GM18870 (cell line): ENCODE data around the gene TBC1D30.
"Not testable (repeated sequence)": the region's sequence is repeated elsewhere in the genome, so short reads cannot be mapped to it uniquely, and the experiment has no call there.

Source experiments
- ATAC-seq: cut with Tn5 transposase; IDR thresholded peaks from one replicate; pipeline ENCODE4 v1.9.1; 2021; ENCODE audit warnings: moderate library complexity; ENCODE audit not compliant: unreplicated experiment

Gene TBC1D30

DNA sequence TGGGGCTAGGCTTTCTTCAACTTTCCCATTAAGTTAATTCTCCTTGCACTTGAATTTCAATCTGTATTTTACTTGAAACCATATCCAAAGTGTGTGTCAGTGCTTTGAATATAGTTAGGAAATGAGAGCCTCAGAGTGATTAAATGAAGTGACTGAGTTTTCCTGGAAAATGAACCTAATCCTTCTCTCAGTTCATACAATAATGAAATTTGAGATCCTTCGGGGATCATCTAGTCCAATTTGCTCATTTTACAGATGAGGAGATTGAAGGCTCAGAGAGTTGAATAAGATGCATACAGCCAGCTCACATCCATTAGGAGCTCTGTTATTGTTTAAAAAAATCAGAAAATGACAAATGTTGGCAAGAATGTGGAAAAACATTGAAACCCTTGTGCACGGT, 18.3 kb upstream of the TBC1D30 start:
- ATAC-seq: no peak

- no peak for ATAC-seq
These were observed 17.6 kb upstream of the TBC1D30 start for GRCh38 chr12:64806593-64807460.

DNA sequence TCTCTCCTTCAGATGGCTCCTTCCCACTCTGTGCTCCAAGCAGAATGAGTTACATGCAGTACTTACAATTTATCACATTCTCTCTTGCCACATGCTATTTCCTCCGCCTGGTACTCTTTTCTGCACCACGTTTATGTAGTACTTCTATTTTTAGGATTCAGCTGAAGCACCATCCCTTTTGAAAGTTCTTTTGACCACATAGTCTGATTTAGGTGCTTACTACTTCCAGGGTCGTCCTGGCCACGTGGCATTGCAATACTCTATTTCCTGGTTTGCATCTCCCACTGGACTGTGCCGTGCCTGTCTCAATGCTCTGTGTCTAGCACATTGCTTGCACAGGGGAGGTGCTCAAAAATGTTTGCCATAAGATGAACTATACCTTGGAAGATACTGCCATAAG, 16.3 kb upstream of the TBC1D30 start:
- ATAC-seq: no peak

GRCh38 chr12:64810831-64811230, 13.6 kb upstream of the TBC1D30 start:
- ATAC-seq: no peak

- ATAC-seq: no peak
These were observed 10.7 kb upstream of the TBC1D30 start for GRCh38 chr12:64813723-64814122.

- no peak for ATAC-seq
These were observed 10.0 kb upstream of the TBC1D30 start for GRCh38 chr12:64814432-64814831.

- ATAC-seq: no peak
These were observed 4.5 kb upstream of the TBC1D30 start for GRCh38 chr12:64819816-64820402.

DNA sequence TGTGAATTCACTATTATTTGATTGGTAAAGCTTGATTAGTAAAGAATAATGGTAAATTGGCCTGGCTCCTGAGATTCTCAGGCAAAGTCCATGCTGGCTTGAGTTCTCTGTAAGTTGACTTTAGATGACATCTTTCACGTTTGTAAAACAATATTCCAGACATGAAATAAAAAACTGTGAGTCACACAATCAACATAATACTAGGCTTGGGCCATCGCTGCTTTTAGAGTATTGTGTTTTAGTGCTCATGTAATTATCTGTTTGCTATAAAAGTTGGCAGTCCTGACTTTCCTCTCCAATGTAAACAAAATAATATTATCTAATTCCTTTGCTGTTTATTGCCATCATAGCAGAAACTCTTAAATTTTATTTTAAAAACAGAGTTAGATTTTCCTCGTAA, 3.9 kb upstream of the TBC1D30 start:
- no peak for ATAC-seq

DNA sequence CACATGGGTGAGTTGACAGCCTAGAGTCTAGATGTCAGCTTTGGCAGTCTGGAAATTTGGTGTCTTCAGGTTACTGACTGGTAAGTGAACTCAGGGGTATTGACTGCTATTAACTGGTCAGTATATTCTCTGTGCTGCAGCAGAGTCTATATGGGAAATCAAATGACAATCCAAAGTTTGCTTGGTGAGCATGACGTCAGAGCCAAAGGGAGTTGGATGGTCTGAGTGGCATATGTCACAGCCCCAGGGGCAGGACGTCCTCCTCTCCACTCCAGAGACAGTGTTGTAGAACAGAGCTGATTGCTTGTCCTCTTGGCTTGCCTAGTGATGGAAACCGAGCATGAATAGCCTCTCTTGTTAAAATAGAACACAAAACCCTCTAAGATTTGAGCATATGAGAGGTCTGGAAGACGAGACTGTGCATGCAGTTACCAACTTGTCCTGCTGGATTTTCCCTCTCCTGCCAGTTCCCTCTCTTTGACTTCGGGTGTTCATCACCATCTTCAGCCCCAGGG, 3.3 kb upstream of the TBC1D30 start:
- no peak for ATAC-seq

GRCh38 chr12:64824130-64824499, 332 bp upstream of the TBC1D30 start:
- ATAC-seq: no peak

DNA sequence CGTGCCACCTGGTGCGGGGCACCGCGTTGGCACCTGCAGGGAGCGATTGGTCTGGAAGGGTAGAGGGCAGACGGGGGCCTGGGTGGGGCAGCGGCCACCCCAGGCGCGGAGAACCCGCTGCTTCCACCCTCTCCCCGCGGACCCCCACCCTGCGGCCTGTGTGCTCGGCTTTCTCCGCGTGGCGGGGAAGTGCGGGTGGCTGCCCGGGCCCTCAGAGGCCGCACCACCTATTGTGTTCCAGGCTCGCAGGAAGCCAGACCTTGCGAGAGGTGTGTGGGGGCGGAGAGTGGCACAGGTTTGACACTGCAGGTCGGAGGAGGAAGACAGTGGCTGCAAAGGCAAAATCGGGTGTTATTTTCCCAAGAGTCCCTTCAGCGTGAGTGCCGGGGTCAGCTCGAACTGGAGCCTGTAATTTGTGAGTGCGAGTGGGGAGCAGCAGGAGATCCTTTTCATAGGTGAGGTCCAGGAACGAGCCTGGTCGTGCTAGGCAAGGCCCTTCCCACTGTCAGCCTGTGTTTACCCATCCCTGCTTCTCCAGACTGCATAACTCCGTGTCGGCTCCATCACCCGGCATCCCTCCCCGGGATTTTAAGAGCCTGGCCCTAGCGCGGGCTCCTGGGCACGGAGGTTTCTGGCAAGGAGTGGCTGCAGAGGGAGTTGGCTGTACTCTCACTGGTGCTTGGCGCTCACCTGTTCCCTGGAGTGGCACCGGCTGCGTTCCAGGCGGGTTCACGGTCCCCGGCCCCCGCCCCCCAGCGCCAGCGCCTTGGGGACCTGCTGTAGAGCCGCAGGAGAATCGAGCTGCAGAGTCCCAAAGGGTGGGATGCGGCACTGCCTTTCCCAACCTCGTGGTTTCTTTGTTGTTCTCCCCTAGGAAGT, 935 bp downstream of the TBC1D30 start:
- ATAC-seq: no peak

DNA sequence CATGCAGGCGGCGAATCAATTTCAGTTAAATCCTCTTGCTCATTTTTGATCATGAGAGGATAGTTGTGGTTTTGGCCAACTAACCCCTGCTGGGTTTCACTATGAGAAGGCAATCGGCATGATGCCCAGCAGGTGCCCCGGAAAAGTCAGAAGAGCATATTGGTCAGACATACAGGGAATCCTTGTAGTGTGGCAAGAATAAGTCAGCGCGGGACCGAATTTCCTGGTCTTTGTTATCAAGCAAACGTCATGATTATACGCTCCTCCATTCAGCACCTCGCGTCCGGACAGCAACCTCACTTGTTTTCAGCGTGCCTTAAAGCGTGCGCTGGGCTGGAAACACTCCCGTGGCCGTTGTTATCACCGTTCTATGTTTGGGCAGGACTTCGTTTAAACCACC, 1.8 kb downstream of the TBC1D30 start:
- peak; percentile 82 for ATAC-seq

DNA sequence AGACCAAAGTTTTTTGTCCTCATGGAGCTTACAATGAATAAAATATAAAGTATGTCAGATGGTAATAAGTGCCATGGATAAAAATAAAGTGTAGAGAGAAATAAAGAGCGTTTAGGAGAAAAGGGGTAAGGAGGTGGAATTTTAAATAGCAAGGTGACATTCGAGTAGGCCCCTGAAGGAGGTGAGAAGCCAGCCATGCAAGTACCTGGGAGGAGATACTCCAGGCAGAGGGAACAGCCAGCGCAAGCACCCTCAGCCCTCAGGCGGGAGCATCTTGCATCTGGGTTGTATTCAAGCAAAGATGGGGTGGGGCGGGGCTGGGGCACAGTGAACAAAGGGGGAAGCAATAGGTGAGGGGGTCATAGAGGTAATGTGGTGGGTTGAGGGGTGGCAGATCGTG, 4.3 kb downstream of the TBC1D30 start:
- no peak for ATAC-seq

DNA sequence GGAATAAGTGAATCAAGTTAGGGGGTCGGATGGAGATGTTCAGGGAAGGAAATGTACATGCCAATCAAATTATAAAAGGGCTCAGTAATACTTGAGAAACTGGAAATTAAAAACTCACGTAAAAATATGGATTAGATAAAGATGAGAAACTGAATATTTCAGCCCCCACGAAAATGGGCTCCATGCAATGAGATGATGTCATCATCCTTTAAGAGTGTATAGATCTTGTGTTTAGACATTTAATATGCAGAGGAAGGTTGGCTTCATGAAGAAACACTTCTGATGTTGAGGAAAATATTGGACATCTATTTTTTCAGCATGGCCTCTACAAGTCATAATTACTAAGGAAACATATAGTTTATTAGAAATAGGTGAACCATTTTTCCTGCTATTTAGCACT, 9.5 kb downstream of the TBC1D30 start:
- ATAC-seq: no peak

- ATAC-seq: no peak
These were observed 11.5 kb downstream of the TBC1D30 start for GRCh38 chr12:64835901-64836300.

DNA sequence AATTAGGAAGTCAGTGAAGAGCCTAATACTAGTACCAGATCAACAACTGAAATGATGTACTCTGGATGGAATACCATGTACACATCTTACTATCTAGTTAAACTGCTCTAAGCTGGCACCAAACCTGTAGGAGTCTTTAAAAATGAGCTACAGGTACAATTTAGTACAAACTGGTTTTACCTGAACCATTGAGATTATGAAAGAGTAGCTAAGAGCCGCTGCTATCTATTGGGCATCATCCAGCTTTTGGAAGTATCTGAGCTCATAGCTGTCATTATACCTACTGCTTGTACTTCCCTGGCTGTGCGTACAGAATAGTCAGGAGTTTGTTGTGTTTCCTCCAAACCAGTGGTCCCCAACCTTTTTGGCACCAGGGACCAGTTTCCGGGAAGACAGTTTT, 12.4 kb downstream of the TBC1D30 start:
- no peak for ATAC-seq

DNA sequence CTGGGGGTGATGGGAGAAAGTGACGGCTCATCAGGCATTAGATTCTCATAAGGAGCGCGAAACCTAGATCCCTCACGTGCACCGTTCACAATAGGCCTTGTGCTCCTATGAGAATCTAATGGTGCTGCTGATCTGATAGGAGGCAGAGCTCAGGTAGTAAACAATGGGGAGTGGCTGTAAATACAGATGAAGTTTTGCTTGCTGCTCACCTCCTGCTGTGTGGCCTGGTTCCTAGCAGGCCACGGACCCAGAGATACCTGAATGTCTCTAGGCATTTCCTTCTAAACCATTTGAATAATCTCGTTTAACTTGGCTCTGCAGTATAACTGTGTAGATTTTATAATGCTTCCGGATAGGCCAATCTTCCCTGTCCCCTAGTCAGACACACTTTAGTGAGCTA, 13.0 kb downstream of the TBC1D30 start:
- no peak for ATAC-seq

GRCh38 chr12:64840119-64840518, 15.7 kb downstream of the TBC1D30 start:
- no peak for ATAC-seq

DNA sequence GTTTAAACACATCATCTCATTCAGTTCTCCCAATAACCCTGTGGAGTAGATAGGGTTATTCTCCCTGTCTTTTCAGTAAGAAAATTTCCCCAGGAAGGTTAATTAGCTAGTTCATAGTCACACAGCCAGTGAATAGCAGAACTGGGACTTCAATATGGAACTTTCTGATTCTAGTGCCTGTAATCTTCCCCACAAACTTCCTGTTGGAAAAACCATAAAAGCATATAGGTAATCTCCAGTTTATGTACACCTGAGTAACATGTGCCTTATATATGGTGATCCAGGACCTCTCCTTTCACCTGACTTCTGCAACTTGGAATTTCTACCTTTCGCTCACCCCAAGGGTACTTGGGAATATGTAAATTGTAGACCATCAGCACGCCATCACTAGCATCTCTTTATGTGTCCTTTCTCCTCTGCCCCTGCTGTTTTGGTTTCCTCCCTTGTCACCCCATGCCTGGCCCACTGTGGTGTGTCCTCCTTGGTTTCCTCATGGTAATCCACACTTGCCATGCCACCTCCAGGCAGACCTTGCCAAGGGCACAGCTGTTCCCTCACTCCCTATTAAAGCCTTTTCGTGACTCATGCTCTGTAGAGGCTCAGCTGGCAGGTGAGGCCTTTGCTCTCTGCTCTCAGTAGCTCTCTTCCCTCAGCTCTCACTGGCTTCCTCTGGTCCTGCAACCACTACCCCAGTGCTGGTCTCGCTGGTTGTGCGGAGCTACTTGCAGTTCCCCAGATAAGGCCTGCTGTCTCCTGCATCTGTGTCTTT, 16.7 kb downstream of the TBC1D30 start:
- no peak for ATAC-seq

GRCh38 chr12:64848409-64848808, 24.0 kb downstream of the TBC1D30 start:
- ATAC-seq: not testable (repeated sequence)
